Natural killer cell treated with Interleukin-12 subunit alpha and Interleukin-12 subunit beta and Interleukin-15 and Interleukin-18, amount 100 ng/mL, for 72 hours (primary cell): ENCODE data around the gene HEATR1. TPM values are rescaled to one million over a fixed set of nuclear protein-coding genes. Genes with fewer than 3 reads are reported as not detected.

Experiments used
- ATAC-seq, 2 donors: fragments of 150-1000 bp; cut with Tn5 transposase in 1 of 2; sonication (Bioruptor Pico), chemical (Tn5 transposase) in 1 of 2; 2 replicates each; pipeline ENCODE4 v1.10.0; 2021
- DNase-seq: peaks from one replicate; pipeline ENCODE4 v3.0.0; 2022; ENCODE audit warnings: low spot score
- H3K27ac Mint-ChIP-seq, 2 donors: 1 replicate in 1 of 2; 2 replicates in 1 of 2; pipeline ENCODE4 v1.8.0; 2022; ENCODE audit warnings: mixed read lengths in 2 of 2, mild to moderate bottlenecking in 1 of 2, moderate library complexity in 1 of 2
- H3K27me3 Mint-ChIP-seq, 2 donors: 1 replicate in 1 of 2; 2 replicates in 1 of 2; pipeline ENCODE4 v1.8.0; 2022; ENCODE audit warnings: mixed read lengths in 2 of 2
- H3K36me3 Mint-ChIP-seq: one replicate; pipeline ENCODE4 v1.8.0; 2022; ENCODE audit warnings: mixed read lengths
- H3K4me1 Mint-ChIP-seq, 2 donors: 1 replicate in 1 of 2; 2 replicates in 1 of 2; pipeline ENCODE4 v1.8.0; 2022; ENCODE audit warnings: low read depth in 2 of 2, mixed read lengths in 2 of 2, mild to moderate bottlenecking in 1 of 2
- H3K4me3 Mint-ChIP-seq: one replicate; pipeline ENCODE4 v1.8.0; 2022; ENCODE audit warnings: mixed read lengths
- H3K9me3 Mint-ChIP-seq: 2 replicates; pipeline ENCODE4 v1.8.0; 2022; ENCODE audit warnings: mixed read lengths
- total RNA-seq, 2 donors: library from RNA; stranded (reverse); gene quantifications; one replicate each; pipeline ENCODE4 v1.2.3, GENCODE V29; 2022

HEATR1 gene
- total RNA-seq, 2 donors from 2014 or later: 50.8 to 107 TPM

DNA sequence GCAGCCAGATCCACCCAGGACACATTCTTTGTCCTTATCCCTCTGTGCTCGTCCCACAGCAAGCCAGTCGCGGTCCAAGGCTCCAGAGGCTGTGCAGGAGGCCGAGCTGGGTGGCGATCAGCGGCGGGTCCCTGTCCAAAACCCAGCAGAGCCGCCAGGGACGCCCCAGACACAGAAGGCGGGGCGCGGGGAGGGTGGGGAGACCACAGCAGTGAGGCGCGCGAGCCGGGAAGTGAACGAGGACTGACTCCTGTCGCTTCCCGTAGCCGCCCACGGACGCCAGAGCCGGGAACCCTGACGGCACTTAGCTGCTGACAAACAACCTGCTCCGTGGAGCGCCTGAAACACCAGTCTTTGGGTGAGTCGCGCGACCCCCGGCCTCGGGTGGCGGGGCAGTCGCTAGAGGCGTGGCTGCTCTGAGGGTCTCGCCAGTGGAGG lies 80.6 kb downstream of the HEATR1 start, which contains the start of gene LGALS8:
TSS of gene LGALS8 (plus strand) at position 279 of the 438 bp plus-strand sequence. CDS start 2,089 bp downstream, outside the sequence.
- DNase-seq: peak; percentile 91
- peaks cover 6 to 8% of the 10 kb centered on the region in 2 donors for H3K27me3 Mint-ChIP-seq
- H3K4me3 Mint-ChIP-seq: peak within 1 kb of the TSS; percentile 98
- peak; percentile 91 for ATAC-seq
- H3K27ac Mint-ChIP-seq: peak within 1 kb of the TSS; percentile 93 to 98
- H3K36me3 Mint-ChIP-seq: peaks cover 17% of the 10 kb centered on the region
- H3K9me3 Mint-ChIP-seq: no peaks in the 10 kb centered on the region
- peaks cover 10 to 22% of the 10 kb centered on the region in 2 donors for H3K4me1 Mint-ChIP-seq

DNA sequence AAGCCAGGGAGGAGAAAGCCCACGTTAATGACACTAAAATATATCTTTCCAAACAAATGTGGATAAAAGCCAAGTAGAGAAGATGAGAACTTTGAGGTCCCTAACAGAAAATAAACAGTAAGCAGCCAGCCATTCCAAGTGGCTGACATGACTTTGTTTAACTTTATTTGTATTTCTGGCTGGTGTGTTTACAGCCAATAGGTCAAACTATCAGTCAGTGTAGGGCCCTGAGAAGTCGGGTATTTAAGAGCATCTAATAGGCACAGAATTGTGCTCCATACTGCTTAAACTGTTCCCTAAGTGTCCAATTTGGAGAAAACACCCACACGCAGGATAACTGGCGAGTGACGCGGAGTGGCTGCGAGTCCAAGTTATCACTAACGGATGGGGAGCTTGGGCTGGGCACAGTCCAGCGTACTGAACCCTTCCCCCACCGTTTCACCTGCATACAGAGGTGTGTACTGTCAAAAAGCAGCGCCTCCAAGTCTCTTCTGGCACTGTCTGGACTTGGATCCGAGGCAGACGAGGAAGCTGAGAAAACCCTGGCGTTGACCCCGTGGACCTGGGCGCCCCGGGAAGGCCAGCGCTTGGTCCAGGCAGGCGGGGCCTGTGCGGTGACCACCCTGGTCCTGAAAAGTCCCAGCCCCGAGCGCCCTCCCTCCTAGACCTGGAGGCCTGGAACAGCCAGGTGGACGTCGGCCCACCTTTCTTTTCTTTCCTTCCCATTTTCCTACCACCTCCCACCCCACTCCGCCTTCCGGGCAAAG lies 81.2 kb downstream of the HEATR1 start:
- Mint-ChIP-seq H3K27me3 (peaks cover 6 to 9% of the 10 kb centered on the region in 2 donors), H3K27ac (peak overlapping the region; percentile 93 to 98)
- DNase-seq: no peak

DNA sequence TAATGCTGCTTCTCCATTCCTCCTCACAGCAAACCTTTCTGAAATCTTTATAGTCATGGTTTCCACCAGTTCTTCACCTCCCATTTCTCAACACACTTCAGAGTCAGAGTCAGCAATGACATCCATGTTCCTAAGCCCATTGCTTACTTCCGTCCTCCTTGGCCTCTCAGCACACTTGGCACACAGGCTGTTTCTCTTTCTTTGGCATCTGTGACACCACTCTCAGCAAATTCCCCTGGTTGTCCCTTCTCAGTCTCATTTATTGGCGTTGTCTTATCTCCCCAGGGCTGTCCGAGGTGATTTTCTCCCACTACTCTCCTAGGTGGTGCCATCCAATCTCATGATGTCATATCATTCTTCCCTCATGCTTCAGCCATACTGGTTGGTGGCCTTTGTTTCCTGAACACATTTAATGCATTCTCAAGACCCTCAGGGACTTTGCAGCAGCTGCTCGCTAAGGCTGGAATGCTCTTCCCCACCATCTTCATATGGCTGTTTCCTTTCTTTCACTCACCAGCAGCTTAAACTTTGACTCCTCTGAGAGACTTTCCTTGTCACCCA lies 83.8 kb downstream of the HEATR1 start:
- DNase-seq: no peak
- no peaks in the 10 kb centered on the region for H3K9me3 Mint-ChIP-seq
- H3K4me3 Mint-ChIP-seq: no peak overlapping the region
- peaks cover 6 to 14% of the 10 kb centered on the region in 2 donors for H3K27me3 Mint-ChIP-seq
- H3K36me3 Mint-ChIP-seq: no peaks in the 10 kb centered on the region
- H3K4me1 Mint-ChIP-seq: peaks cover 13 to 33% of the 10 kb centered on the region in 2 donors
- no peak for ATAC-seq
- H3K27ac Mint-ChIP-seq: no peak overlapping the region

More for the DNA sequence above, 81.2 kb downstream of the HEATR1 start:
- H3K9me3 Mint-ChIP-seq: no peaks in the 10 kb centered on the region
- H3K4me1 Mint-ChIP-seq: peaks cover 10 to 22% of the 10 kb centered on the region in 2 donors
- H3K36me3 Mint-ChIP-seq: peaks cover 17% of the 10 kb centered on the region
- ATAC-seq: peak in 1 of 2 donors; percentile 1
- H3K4me3 Mint-ChIP-seq: peak overlapping the region; percentile 98

DNA sequence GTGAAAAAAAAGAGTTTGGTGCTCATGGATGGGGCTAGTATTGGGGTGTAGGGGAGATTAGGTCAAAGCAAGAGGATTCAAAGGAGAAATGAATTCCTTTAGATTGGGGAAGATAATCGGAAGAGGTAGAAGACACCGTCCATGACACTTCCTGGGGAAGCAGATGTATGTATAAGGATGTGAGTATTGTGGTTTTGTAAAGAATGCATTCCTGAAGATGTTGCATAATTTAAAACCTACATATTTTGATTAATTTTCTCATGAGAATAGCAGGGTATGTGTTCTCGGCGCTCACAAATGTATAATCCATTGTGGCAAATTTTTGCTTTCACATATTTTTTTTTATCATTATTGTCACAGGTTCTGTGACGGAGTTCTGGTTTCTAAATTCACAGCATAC lies 86.0 kb downstream of the HEATR1 start:
- Mint-ChIP-seq H3K36me3 (no peaks in the 10 kb centered on the region), H3K27me3 (peaks cover 6 to 16% of the 10 kb centered on the region in 2 donors), H3K4me3 (no peak overlapping the region), H3K4me1 (peaks cover 6 to 28% of the 10 kb centered on the region in 2 donors), H3K27ac (no peak overlapping the region), H3K9me3 (no peaks in the 10 kb centered on the region)
- ATAC-seq: no peak
- DNase-seq: no peak

DNA sequence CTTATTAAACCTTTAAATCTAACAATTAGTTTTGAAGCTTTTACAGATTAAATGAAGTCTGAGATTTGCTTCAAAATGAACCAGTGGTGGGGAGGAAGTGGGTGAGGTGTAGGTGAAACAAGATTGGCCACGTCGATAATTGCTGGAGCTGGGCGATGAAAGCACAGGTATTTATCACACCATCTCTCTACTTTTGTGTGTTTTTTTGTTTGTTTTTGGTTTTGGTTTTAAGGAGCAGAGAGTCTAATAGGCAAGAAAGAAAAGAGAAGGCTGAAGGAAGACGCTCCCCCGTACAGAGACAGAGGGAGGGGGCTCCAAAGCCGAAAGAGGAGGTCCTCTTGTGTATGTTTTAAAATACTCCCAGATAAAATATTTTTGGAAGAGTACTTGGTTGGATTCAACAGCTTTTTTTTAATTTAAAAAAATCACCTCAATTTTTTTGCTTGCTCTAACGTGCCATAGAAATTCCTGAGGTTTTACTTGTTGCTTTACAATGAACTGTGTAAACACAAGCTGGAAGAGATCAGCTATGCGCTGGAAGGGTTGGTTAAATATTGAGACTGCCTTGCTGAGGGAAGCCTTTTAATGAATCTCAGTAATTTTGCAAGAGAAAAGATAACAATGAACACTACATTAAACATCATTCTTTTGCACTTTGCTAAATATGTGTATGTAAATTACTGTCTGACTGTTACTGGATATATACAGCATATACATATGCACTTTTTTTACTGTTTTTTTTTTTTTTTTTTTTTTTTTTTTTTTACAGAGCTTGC lies 87.2 kb downstream of the HEATR1 start:
- Mint-ChIP-seq H3K4me3 (peak overlapping the region; percentile 55), H3K27ac (peak overlapping the region in 1 of 2 donors; percentile 19), H3K4me1 (peaks cover 3 to 23% of the 10 kb centered on the region in 2 donors), H3K36me3 (no peaks in the 10 kb centered on the region), H3K9me3 (no peaks in the 10 kb centered on the region), H3K27me3 (peaks cover 6 to 16% of the 10 kb centered on the region in 2 donors)
- no peak for DNase-seq
- peak in 1 of 2 donors; percentile 49 for ATAC-seq

DNA sequence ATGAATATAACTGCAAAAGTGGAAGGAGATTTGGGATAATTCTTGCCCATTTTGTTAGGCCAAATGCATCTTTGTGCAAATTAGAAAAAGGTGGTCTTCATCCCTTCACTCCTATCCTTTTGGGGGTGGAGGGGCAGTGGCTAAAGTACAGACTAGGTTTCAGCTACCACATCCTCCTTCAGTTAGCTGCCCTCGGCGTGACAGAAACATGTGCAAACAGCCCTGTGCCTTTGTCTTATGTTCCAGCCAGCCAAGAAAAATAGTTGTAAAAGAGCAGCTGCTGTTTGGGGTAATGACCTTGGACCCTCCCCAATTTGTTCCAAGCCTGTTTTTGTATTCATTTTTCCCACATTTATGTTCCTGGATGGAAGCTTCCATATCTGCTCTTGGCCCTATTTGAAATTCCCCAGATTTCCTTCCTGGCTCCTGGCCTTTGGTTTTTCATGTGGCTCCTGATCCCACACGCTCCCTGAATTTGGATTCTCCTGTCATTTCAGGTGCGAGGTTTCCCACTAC lies 88.8 kb downstream of the HEATR1 start:
- DNase-seq (no peak), ATAC-seq (no peak)
- Mint-ChIP-seq H3K4me1 (peaks cover 3 to 28% of the 10 kb centered on the region in 2 donors), H3K27ac (peak overlapping the region in 1 of 2 donors; percentile 19), H3K4me3 (peak overlapping the region; percentile 8), H3K27me3 (peaks cover 4 to 13% of the 10 kb centered on the region in 2 donors), H3K36me3 (no peaks in the 10 kb centered on the region), H3K9me3 (no peaks in the 10 kb centered on the region)

DNA sequence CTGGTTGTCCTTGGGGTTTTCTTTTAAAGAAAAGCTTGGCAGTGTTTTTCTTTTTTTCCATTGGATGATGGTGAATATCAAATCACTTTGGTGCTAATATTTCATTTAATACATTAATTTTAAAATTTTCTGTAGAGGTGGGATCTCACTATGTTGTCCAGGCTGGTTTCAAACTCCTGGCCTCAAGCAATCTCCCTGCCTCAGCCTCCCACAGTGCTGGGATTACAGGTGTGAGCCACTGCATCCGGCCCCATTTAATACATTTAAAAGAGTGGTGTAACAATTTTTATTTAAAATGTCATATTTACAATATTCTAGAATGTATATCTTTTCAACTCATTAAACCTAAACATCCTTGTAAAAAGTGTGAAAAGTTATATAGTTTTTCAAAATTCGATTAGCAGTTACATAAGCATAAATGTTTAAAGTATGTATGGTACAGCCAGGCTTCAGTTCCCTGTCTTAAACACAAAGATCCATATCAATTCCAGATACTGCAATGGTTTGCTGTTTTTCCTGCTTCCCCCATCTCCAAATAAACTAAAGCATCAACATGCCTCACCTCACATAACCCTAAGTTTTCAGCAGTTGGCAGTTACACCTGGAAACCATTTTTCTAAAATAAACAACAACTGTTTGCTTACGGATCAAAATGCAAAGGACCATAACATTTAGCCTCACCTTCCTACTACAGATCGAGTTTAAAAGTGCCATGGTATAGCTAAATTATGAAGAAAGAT lies 89.4 kb downstream of the HEATR1 start:
- Mint-ChIP-seq H3K27ac (peak overlapping the region in 1 of 2 donors; percentile 19), H3K27me3 (peaks cover 0 to 10% of the 10 kb centered on the region in 2 donors), H3K4me1 (peaks cover 3 to 34% of the 10 kb centered on the region in 2 donors), H3K4me3 (no peak overlapping the region), H3K36me3 (no peaks in the 10 kb centered on the region), H3K9me3 (no peaks in the 10 kb centered on the region)
- no peak for ATAC-seq
- DNase-seq: no peak

DNA sequence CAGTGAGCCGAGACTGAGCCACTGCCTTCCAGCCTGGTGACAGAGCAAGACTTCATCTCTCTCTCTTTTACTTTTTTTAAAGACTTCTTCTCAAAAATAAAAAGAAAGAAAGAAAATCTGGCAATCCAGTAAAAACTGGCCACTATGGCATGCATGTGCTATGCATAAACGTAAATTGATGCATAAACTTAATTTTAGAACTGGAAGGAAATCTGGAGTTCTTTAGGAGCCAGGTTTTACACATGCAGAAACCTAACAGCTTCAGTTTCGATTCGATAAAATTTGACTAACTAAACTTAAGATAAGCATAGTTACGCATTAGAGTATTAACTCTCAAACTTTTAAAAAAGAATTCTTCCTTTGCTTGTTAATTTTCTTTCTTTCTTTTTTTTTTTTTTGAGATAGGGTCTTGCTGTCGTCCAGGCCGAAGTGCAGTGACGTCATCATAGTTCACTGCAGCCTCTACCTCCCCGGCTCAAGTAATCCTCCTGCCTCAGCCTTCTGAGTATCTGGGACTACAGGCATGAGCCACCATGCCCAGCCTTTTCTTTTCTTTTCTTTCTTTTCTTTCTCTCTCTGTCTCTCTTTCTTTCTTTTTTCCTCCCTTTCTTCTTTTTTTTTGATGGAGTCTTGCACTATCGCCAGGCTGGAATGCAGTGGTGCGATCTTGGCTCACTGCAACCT lies 92.4 kb downstream of the HEATR1 start:
- Mint-ChIP-seq H3K4me1 (peaks cover 4 to 44% of the 10 kb centered on the region in 2 donors), H3K27me3 (peaks cover 0 to 6% of the 10 kb centered on the region in 2 donors), H3K27ac (peak overlapping the region in 1 of 2 donors; percentile 95), H3K9me3 (no peaks in the 10 kb centered on the region), H3K4me3 (no peak overlapping the region), H3K36me3 (no peaks in the 10 kb centered on the region)
- no peak for DNase-seq
- no peak for ATAC-seq

DNA sequence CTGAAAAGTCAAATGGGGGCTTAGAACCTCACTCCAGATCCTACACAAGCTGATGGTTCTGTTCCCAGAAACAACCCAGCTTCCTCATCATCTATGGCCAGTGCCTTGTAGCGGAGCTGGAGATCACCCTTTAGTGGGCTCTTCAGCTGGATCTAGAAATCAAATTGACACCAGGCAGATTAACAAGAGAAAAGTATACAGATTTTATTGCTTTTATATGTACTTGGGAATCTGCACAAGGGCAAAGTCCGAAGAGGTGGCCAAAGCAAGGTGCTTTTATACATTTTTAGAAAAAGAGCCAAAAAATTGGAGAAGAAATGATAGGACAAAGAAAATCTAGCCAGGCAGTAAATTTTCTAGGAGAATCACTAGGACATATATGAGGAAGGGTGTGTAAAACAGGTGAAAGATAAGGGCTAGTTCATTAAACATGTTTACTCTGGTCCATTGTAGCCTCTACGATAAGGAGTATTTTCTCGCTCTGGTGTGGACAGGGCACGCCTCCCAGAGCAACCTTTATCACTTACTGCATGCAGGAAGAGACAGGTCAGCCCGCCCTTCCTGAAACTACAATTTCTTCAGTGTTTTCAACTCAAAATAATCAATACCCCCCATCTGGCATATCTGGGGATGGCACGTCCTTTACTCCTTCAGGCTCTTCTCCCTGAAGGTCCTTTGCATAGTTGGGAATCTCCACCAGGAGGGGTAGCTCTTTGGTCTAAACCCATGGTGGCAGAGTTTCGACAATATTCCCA lies 94.5 kb downstream of the HEATR1 start:
- Mint-ChIP-seq H3K9me3 (no peaks in the 10 kb centered on the region), H3K4me3 (peak overlapping the region; percentile 58), H3K4me1 (peaks cover 3 to 26% of the 10 kb centered on the region in 2 donors), H3K36me3 (no peaks in the 10 kb centered on the region), H3K27ac (peak overlapping the region; percentile 23 to 95), H3K27me3 (peaks cover 0 to 3% of the 10 kb centered on the region in 2 donors)
- ATAC-seq (no peak), DNase-seq (no peak)

DNA sequence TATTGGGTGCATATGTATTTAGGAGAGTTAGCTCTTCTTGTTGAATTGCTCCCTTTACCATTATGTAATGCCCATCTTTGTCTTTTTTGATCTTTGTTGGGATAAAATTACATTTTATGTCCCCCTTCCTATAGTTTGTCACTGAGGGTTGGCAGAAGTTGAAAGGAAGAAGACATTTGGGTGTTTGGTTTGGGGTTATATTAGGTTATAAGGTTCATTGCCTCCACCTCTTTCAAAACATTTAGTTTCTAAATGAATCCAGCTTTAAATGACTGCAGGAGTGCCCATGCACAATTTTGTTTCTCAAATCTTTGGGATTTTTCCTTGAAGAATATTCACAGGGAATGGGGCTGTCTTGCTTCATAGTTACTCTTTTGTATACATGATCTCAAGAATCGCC lies 95.1 kb downstream of the HEATR1 start:
- H3K4me1 Mint-ChIP-seq: peaks cover 3 to 26% of the 10 kb centered on the region in 2 donors
- peak overlapping the region; percentile 54 for H3K4me3 Mint-ChIP-seq
- DNase-seq (no peak), ATAC-seq (no peak)
- H3K9me3 Mint-ChIP-seq: no peaks in the 10 kb centered on the region
- H3K36me3 Mint-ChIP-seq: no peaks in the 10 kb centered on the region
- H3K27me3 Mint-ChIP-seq: peaks cover 0 to 3% of the 10 kb centered on the region in 2 donors
- H3K27ac Mint-ChIP-seq: peak overlapping the region; percentile 25 to 95

DNA sequence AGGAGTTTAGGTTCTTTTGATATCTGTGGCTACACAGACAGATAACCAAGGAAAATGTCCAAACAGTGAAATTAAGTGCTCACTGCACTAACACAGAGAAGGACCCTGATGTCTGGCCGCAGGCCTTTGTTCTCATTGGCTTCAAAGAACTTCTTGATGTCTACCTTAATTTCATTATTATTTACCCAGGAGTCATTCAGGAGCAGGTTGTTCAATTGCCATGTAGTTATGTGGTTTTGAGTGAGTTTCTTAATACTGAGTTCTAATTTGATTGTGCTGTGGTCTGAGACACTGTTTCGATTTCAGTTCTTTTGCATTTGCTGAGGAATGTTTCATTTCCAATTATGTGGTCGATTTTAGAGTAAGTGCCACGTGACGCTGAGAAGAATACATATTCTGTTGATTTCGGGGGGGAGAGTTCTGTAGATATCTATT lies 95.7 kb downstream of the HEATR1 start:
- no peaks in the 10 kb centered on the region for H3K9me3 Mint-ChIP-seq
- peak overlapping the region; percentile 25 to 95 for H3K27ac Mint-ChIP-seq
- H3K4me3 Mint-ChIP-seq: peak overlapping the region; percentile 54
- H3K27me3 Mint-ChIP-seq: peaks cover 0 to 3% of the 10 kb centered on the region in 2 donors
- H3K36me3 Mint-ChIP-seq: no peaks in the 10 kb centered on the region
- H3K4me1 Mint-ChIP-seq: peaks cover 3 to 26% of the 10 kb centered on the region in 2 donors
- ATAC-seq: peak; percentile 11 to 60
- no peak for DNase-seq
